DMS153 treated with DMSO at 0.1 percent for 48 hours (cell line): ENCODE measurements around the gene WDR75.

Source experiments
- DNase-seq: peaks from one replicate; lab custom pipeline; 2025; ENCODE audit not compliant: unreplicated experiment; lab: John Stamatoyannopoulos, UW

The WDR75 gene

DNA sequence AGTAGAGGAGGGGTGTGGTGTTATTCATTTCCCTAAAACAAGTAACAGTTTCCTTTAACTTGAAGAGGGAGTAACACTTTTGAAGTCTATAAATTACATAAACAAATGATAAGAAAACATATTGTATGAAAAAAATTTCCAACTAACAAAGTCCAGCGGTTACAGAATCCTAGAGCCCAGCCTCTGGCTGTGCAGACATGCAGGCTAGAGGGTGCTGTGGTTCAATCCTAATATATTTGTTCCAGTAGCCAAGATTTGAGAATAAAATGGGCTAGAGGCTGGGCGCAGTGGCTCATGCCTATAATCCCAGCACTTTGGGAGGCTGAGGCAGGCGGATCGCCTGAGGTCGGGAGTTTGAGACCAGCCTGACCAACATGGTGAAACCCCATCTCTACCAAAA lies 56.9 kb downstream of the WDR75 start:
- DNase-seq: no peak

DNA sequence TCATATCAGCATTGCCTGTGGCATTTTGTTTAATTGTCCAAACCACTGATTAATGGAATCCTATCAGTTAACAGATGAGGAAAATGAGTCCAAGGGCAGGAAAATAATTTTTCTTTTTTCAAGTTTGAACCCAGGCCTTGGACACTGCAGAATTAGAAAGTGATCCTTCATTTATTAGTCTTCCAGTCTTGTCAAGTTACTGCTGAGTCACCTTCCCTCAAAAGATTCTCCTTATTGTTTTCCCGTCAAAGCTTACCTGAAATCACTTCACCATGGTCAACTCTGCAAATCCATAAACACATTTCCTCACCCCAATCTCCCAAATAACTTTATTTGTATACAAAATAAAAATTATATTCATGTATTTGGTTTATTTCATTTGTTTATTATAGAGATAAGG lies 57.9 kb downstream of the WDR75 start:
- no peak for DNase-seq

DNA sequence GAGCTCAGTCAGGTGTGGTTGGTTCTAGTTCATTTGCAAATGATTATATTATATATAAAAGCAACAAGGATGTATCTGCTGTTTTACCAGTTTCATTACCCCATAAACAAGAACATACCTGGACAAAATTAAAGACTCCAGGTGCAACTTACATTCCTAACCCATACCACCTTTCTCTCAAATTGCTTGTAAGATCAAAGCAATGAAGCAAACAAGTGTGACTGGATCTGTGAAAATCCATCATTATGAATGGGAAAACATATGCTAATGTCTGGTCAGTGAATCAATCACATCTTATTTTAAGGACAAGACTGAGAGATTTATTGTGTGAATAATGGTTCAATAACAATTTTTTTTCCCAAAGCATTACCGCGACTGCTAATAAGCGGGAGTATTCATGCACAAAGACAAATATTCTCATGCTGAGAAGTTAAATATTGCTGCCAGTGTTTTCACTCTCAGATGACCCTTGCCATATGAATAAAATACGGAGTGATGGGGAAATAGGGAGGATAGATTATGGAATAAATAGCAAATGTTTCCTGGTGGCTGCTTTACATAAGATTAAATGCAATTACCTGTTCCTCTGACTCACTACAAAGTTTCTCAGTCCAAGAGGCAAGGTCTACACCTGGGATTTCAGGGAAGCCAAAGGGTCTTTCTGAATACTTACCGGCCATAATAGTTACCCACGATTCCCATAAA lies 59.3 kb downstream of the WDR75 start:
- DNase-seq: no peak

DNA sequence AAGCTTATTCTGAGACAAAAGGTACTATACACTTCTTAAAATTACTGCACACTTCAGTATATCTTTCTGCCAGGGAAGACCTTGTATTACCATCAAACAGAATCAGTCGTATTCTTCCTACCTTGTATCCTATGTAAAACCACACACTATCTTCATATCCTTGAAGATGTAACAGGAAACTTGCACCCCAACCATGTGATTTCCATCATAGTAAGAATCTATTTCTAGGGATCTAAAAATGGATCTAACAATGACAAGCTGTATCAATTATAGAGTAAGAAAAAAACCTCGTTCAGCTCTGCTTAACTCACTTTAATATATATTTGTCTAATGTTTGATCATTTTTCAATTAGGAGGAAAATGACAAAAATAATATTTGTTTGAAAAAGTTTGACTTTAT lies 60.2 kb downstream of the WDR75 start:
- DNase-seq: no peak

DNA sequence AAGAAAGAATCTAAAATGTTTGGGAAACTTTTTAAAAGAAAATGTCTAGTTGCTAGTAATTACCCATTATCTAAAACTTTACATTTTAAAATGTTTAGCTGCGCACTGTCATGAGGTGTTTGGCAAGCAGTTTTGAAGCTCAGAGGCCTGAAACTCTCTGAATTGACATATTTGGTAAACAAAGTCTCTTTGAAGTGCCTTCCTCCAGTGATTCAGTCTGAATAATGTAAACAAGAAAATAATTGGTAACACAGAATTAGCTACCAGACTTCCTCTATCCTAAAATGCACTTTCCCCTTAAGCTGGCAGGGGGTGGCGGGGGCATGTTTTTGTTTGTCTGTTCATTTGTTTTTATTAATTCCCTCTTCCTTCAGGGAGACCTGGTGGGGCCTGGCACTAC lies 61.4 kb downstream of the WDR75 start:
- DNase-seq: no peak

DNA sequence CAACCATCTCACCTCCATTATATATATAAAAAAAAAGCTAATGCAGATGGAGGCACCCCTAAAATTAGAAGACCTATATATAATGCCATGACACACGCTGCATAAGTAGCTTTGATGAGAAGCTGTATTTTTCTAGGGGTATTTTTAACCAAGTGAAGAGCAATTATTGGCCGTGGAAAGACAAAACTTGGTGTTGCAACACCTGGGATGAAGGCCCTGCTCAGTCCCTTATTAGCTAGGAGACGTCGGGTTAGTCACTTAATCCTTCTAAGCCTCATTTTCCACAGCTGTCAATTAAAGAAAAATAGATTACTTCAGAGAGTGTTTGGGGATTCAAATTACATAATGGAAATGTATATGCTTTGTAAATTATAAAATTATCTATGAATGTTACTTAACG lies 63.0 kb downstream of the WDR75 start:
- DNase-seq: no peak

DNA sequence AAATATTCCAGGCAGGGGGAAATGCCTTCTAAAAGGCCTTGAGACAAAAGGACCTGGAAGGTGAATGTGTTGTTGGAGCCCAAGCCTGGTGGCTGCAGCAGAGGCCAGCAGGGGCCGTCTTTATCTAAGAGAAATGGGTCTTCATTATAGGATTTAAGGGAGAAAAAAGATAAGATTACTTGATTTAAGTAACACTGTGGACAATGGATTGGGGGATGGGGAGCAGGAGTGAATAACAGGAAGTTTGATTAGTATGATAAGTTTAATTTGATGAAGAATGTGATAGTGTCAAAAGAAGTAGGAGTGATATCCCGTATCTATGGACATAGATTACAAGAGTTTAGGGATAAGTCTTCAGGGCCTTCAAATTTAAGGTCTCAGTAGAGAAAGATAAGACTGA lies 64.2 kb downstream of the WDR75 start:
- DNase-seq: no peak

DNA sequence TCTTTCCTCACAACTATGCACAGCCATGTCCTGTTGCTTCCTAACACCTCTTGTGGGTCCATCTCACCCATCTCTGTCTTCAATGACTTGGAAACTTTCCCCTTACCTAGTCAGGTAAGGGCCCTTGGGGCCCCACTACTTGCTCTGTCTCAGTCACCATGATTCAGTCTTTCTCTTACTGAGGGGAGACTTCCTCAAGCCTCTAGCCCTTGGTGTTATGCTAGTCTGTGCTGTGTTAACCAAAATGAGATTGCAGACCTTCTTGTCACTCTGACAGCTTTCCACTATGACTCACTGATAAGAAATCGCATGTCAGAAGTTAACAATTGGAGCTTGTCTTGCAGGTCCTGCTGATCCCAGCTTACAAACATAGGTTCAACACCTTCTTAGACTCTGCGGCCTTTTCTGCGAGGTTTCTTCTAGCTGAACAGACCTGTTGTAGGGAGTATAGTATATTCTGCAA lies 65.3 kb downstream of the WDR75 start:
- no peak for DNase-seq

DNA sequence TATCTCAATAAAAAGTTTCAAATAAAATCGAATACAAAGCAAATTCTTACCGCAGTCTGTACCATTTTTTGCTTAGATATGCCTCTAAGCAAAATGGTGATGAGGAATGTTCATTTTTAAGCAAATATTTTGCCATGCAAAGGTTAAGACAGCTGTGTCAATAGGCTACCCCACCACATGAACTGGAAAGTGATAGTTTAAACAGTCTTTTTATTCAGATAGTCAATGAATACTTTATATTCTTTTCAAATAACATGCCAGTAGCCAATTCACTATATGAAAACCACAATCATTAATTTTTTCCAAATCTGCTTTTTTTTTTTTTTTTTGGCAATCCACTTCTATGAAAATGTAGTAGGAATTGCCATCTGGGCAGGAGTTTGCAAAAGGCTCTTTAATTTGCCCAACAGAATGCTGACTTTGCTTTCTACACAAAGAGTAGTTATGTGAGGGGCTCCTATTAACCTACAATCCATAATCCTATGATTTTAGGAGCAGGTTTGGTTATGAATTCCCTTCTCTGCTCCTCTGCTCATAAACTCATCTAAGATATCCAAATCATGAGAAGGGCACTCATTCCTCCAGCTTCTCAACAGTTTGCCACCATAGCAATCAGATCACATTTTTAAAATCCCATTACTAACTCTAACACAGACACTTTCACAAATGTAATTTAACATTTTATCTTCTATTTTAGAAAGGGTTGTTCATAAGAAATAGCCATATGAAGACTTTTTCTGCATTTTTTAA lies 70.1 kb downstream of the WDR75 start:
- DNase-seq: no peak

DNA sequence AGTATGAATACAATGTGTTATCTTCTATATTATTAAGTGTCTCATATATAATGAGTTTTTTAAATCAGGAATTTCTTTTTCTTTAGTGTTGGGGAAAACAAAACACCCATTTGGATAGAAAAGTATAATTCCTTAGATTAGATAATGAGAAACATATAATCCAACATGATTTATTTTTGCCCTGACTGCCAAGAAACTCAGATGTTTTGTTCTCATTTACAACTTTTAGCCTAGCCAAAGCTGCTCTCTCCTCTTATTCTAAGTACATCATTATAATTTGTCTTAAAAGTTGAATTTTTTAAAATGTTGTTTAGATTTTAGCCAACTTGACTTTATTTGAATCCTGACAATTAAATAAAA lies 70.7 kb downstream of the WDR75 start:
- DNase-seq: no peak

DNA sequence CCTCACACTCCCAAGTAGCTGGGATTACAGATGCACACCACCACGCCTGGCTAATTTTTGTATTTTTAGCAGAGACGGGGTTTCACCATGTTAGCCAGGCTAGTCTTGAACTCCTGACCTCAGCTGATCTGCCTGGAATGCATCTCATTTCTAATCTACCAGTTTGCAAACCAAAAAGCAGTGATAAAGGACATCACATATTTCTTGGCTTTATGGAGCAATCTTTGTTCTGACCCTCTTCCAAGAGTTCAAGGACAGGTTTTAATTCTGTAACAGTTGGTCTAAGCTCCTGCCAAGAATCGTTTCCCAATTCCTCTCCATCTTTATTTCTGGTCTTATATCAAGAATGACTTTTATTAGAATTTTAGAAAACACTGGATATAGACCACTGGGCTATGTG lies 71.6 kb downstream of the WDR75 start:
- no peak for DNase-seq

DNA sequence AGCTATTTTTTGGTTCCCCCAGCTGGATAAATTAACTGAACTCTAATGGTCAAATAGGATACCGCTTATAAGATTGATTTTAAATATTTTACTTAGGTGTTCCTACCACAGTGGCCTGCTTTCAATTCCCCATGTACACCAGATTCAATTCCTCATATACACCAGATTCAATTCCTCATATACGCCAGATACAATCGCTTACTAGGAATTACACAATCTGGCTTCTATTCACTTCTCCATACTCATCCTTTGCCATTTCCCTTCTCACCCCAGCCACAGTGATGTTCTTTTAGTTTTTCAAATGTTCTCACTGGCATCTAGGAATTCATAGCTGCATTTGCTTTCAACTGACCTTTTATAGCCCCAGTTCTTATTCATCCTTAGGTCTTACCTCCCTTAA lies 72.8 kb downstream of the WDR75 start:
- DNase-seq: no peak

DNA sequence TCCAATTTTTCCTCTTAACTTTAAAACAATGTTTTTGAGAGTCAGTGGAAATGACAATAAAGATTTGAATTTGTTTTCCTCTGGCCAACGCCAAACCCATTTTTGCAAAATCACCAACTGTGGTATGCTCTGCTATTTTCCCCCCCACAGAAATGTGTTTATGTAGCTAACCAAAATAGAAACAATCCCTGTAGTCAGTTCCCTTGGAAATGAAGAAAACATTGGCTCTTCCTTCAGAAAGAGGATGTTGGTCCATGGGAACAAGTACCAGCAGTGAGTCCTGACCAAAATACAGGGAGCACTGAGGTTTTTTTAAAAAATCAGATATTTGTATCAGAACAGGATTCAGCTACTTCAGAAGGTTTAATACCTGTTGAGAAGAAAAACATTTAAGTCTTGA lies 74.0 kb downstream of the WDR75 start:
- DNase-seq: no peak

DNA sequence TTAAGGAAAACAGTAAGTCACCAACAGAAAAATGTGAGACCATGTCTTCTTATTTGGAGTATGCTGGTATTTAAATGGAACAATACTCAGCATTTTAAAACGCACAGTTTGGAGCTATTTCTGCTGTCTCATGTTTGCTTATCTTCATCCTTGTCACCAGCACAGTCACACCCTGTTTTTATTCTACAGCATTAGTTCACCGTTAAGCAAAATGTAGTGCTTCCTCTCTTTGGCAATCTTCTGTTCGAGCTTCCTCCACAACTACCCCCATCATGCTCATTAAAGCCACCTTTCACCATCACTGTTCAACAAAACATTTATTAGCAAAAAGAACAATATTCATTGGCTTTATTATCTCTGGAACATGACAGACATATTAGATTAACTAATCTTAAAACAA lies 75.3 kb downstream of the WDR75 start:
- no peak for DNase-seq

DNA sequence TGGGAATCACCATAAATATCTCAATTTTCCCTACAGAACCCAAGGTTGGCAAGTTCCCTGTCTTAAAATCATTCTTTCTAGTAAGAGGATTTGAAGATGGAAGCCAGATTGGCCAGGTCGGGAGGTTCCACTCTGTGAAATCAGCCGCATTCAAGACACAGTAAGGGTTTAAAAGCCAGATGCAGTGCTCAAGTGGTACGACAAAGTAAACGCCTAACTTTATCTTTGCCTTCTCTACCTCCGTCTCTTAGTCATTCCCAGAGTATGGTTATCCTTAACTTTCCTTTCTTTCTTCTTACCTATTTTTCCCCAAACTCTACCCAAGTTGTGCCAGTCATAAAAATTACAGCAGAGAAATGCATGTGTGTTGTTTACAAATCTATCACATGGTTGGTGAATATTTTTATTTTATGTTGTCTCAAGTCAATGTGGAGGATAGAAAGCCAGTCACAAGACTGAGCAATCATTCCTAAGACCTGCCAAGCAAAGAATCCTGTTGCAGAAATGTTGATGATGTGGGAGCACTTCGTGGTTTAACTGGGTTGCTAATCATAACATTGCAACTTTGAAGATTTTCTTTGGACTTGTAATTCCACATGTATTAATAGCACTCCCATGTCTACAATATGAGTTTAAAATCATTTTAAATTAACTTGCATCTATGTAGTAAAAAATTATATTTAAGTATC lies 76.7 kb downstream of the WDR75 start:
- no peak for DNase-seq

DNA sequence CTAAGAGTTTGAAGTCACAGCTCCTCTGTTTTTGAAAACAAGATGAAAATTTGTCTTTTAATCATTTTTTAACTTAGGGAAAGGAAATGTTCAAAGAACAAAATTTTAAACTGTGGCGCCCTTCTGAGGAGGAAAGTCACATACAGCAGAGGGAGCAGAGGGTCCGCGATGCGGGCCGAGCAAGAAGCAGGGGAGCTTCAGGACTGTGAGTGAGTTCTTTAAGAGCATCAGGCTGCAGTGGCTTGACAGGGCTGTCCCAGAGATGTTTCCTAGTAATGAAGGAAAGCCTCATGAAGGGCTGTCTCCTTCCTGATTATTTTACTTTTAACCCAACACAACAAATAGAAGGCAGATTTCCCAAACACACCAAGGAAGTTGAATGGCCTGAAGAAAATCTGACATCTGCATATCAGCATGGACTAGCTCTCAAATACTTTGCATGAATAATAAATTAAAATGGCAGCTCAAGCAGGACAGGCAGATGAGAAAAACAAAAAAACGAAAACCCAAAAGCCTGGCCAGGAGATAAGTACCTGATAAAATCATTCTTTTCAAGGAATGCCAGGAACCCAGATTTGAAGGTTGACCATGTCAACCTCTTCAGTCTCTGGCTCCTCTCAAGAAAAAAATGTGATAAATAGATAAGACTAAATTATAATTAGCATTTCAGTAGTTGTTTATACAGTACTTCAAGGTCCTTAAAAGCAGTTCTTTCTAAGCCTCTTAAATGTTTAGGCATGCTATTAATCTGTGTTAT lies 78.5 kb downstream of the WDR75 start:
- DNase-seq: no peak

DNA sequence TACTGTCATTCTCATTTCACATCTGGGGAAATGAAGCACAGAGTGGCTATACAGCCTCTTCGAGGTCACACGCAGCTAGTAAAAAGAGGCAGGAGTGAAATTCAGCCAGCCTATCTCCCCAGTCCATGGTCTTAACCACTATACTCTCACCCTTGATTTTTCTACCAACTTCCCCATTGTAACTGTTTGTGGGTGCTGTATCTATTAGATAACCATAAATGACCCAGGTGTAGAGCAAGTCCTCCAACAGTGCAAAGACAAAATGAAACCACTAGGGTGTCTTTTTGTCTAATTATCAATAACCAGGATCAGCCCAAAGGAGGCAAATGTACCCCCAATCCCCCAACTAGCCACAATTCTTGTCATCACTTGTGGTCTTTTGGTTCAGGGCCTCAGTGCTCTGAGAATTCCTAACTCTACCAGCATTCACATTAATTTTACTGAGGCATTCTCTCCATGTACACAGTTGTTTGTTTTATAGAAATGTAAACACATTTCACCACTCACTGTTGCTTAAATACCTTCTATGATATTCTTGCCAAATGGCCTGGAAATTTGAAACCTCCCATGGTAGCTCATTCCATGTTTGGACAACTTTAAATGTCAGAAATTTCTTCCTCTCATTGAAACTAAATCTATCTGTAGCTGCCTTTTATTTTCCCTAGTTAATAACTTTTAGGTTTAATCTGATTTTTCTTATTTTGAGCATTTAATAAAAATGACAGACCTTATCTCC lies 80.6 kb downstream of the WDR75 start:
- no peak for DNase-seq

DNA sequence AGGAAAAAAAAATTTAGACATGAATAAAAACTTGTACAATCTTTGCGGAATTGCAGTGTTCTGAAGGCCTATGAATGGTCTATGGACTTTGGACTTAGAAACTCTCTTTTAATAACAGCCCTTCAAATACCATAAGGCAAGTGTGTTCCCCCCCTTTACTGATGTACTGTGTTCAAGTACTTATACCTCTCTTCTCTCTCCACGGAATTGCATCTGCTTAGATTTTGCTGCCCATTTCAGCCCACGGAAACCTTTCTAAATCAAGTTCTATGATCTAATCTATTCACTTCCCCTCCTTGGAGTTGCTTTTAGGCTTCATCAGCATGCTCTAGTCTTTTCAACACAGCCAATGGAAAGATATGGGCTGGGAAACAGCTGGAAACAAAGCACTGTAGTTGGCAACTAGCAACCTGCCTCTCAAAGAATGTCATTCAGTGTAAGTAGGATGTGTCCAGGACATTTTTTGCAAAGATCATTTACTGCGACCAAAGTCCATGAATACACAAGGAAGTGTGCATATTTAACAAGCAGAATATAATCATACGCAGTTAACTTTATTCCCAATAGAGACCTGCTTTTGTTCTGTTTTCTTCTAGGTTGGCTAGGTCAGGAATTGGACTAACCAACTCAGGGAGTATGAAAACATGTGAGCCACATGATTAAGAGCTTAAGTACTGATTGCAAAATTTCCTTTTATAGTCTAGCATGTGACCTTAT lies 81.3 kb downstream of the WDR75 start:
- no peak for DNase-seq

DNA sequence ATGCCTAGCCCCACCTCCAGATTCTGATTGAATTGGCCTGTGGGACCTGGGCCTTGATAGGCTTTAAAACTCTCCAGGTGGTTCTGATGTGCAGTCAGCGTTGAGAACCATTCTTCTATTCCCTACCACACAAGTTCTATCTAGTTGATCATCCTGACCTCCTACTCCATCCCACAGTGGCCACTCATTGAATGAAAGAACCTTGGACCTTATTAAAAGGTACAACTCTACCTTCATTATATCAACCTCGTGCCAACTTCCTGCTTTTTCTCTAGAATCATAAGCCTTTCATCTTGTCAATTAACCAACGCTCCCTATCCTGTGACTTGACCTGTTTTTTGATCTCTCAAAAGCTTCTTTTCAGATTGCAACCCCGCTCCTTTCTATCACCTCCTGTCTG lies 83.5 kb downstream of the WDR75 start:
- no peak for DNase-seq
